ENCODE measurements around the gene GALT. TPM values are rescaled to one million over a fixed set of nuclear protein-coding genes. Genes with fewer than 3 reads are reported as not detected.

The GALT gene
- total RNA-seq, 1 donor from 2014 or later: 72.0 TPM

DNA sequence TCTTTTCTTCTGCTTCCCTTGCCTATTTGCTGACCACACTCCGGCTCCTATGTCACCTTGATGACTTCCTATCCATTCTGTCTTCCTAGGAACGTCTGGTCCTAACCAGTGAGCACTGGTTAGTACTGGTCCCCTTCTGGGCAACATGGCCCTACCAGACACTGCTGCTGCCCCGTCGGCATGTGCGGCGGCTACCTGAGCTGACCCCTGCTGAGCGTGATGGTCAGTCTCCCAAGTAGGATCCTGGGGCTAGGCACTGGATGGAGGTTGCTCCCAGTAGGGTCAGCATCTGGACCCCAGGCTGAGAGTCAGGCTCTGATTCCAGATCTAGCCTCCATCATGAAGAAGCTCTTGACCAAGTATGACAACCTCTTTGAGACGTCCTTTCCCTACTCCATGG, 2.2 kb downstream of the GALT start:
- Mint-ChIP-seq H3K36me3 (ENCODE audit: low read depth) (peaks cover 23% of the 10 kb centered on the region), H3K27me3 (ENCODE audit: insufficient read depth) (no peaks in the 10 kb centered on the region), H3K27ac (no peak overlapping the region), H3K9me3 (no peaks in the 10 kb centered on the region), H3K4me1 (ENCODE audit: low read depth) (peaks cover 44% of the 10 kb centered on the region), H3K4me3 (peak overlapping the region; percentile 96)
- intact Hi-C loops (cut with micrococcal nuclease): no loop called here
- no peak for DNase-seq (ENCODE audit: low spot score)

GRCh38 chr9:34650816-34651215, 4.3 kb downstream of the GALT start:
- Mint-ChIP-seq H3K4me1 (ENCODE audit: low read depth) (peaks cover 43% of the 10 kb centered on the region), H3K9me3 (no peaks in the 10 kb centered on the region), H3K36me3 (ENCODE audit: low read depth) (peaks cover 23% of the 10 kb centered on the region), H3K27ac (no peak overlapping the region), H3K27me3 (ENCODE audit: insufficient read depth) (no peaks in the 10 kb centered on the region), H3K4me3 (no peak overlapping the region)
- intact Hi-C loops (cut with micrococcal nuclease): no loop called here
- DNase-seq (ENCODE audit: low spot score): no peak

DNA sequence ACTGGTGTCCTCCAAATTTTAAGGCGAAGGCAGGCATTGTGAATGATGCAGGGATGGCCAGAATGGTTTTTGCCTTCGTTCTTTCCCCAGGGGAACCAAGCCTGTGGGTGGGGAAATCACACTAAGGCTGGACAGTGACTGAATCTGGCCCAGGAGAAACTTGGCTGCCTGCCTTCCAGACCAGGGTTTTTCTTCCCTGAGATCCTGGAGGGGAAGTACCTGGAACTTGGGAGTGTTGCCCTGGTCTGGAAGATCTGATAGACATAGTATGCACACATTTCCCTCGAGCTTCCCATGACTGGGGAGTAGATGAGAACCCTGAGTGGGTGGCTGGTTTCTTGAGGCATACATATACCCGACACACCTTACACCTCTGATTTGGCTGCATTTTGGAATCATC, 4.8 kb downstream of the GALT start:
- peaks cover 24% of the 10 kb centered on the region for H3K36me3 Mint-ChIP-seq (ENCODE audit: low read depth)
- no peaks in the 10 kb centered on the region for H3K27me3 Mint-ChIP-seq (ENCODE audit: insufficient read depth)
- no peak overlapping the region for H3K27ac Mint-ChIP-seq
- intact Hi-C loops (cut with micrococcal nuclease): no loop called here
- peaks cover 38% of the 10 kb centered on the region for H3K4me1 Mint-ChIP-seq (ENCODE audit: low read depth)
- H3K4me3 Mint-ChIP-seq: no peak overlapping the region
- DNase-seq (ENCODE audit: low spot score): no peak
- no peaks in the 10 kb centered on the region for H3K9me3 Mint-ChIP-seq

GRCh38 chr9:34651876-34652601, 5.6 kb downstream of the GALT start, which contains the start of gene IL11RA:
Gene IL11RA, plus strand, starts transcription at chr9:34652185. Its CDS starts 3,033 bp downstream, at chr9:34655218.
- no peak within 1 kb of the TSS for H3K4me3 Mint-ChIP-seq
- intact Hi-C loops (cut with micrococcal nuclease): no loop called here
- no peaks in the 10 kb centered on the region for H3K9me3 Mint-ChIP-seq

DNA sequence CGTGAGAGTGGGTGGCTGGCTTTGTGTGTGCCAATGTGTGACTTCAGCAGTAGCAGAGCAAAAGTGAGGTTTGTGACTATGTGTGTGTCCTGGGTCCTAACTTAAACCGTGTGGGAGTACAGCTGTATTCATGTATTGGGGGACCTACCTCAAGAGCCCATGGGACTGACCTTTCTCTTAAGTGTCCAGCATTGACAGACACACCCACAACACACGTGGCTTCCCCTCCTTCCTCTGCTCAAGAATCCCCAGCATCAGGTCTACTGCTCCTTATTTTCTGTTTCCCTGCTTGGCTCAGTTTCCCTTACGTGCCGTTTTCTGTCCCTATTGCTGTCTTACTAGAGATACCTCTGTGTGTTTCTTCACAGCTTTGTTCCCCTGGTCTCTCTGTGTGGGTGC, 6.1 kb downstream of the GALT start:
- Mint-ChIP-seq H3K9me3 (no peaks in the 10 kb centered on the region), H3K36me3 (ENCODE audit: low read depth) (peaks cover 24% of the 10 kb centered on the region), H3K27ac (peak overlapping the region; percentile 43), H3K4me1 (ENCODE audit: low read depth) (peaks cover 30% of the 10 kb centered on the region), H3K27me3 (ENCODE audit: insufficient read depth) (no peaks in the 10 kb centered on the region), H3K4me3 (no peak overlapping the region)
- no peak for DNase-seq (ENCODE audit: low spot score)
- intact Hi-C loops (cut with micrococcal nuclease): no loop called here

More at GRCh38 chr9:34651876-34652601, 5.6 kb downstream of the GALT start, which contains the start of gene IL11RA:
- Mint-ChIP-seq H3K27me3 (ENCODE audit: insufficient read depth) (no peaks in the 10 kb centered on the region), H3K4me1 (ENCODE audit: low read depth) (peaks cover 36% of the 10 kb centered on the region), H3K27ac (peak within 1 kb of the TSS; percentile 43), H3K36me3 (ENCODE audit: low read depth) (peaks cover 24% of the 10 kb centered on the region)
- no peak for DNase-seq (ENCODE audit: low spot score)

DNA sequence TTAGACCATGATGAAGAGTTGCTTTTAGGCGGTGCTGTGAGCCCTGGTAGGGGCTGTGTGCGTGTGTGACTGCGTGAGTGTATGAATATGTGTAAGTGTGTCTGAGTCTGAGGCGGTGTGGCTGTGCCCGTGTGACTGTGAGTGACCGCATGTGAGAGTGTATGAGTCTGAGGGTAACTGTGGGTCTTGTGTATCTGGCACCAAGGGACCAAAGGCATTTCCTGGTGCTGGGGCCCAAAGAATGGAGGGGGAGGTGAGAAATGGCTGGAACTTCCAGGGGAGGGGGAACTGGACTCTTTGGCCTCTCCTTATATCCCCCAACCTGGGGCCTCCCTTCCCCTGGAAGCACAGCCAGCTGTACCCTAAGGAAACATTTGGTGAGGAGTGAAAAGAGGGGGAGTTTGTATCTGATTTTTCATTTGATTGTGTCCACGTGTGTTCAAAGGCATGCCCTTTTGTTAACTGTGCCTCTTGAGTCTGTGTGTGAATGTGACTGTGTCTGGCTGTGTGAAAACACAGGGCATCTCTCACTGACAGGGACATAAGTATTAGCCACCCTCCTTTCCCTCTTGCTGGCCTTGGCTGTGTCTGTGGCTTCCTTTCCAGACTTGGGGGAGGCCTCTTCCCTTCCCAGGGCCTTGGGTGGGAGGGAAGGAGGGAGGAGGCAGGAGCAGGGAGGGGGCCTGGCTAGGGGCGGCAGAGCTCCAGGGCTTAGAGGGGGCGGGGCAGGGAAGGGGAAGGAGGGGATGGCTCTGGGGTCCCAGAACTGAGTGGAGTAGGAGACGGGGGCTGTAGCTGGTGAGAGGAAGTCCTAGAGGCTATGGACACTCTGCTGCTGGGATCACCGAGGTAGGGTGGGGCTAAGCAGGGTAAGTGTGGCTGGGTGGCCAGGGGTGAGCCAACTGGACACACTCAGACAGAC, 6.9 kb downstream of the GALT start:
- H3K27ac Mint-ChIP-seq: peak overlapping the region; percentile 43
- no peak overlapping the region for H3K4me3 Mint-ChIP-seq
- no peaks in the 10 kb centered on the region for H3K9me3 Mint-ChIP-seq
- intact Hi-C loops (cut with micrococcal nuclease): no loop called here
- peaks cover 22% of the 10 kb centered on the region for H3K4me1 Mint-ChIP-seq (ENCODE audit: low read depth)
- no peak for DNase-seq (ENCODE audit: low spot score)
- H3K36me3 Mint-ChIP-seq (ENCODE audit: low read depth): peaks cover 18% of the 10 kb centered on the region
- H3K27me3 Mint-ChIP-seq (ENCODE audit: insufficient read depth): no peaks in the 10 kb centered on the region

DNA sequence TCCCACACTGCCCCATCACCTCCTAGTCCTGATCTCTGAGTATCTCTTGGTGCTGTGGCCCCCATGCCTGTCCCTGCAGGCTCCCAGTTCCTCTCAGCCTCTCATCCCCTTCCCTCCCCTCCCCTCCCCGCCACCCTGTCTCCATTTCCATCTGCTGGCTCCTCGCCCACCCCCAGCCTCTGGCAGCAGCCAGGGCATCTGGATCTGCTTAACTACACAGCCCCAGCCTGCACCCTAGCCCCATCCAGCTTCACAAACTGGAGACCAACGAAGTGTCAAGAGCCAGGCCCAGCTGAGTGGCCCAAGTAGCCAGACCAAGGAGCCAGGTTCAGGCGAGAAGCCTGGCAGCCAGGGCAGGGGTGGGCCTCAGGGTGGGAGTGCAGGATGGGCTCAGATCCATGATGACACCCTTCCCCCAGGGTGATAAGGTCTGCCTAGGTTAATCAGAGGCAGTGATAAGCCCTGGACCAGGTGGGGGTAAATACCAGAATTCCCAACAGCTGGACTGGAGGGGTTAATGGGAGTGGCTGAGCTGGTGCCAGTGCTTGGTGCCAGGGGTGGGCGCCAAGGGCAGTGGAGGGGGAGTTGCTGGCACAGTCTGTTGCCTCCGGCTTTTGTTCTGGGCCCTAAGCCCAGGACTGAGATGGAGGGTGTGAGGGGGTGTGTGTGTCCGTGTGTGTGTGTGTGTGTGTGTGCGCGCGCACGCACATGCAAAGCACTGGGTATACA, 8.0 kb downstream of the GALT start:
- DNase-seq (ENCODE audit: low spot score): no peak
- Mint-ChIP-seq H3K36me3 (ENCODE audit: low read depth) (peaks cover 10% of the 10 kb centered on the region), H3K27me3 (ENCODE audit: insufficient read depth) (no peaks in the 10 kb centered on the region), H3K27ac (no peak overlapping the region), H3K9me3 (no peaks in the 10 kb centered on the region), H3K4me3 (no peak overlapping the region), H3K4me1 (ENCODE audit: low read depth) (peaks cover 14% of the 10 kb centered on the region)
- intact Hi-C loops (cut with micrococcal nuclease): no loop called here

- Mint-ChIP-seq H3K27me3 (ENCODE audit: insufficient read depth) (no peaks in the 10 kb centered on the region), H3K9me3 (no peaks in the 10 kb centered on the region), H3K27ac (no peak overlapping the region), H3K4me1 (ENCODE audit: low read depth) (peaks cover 12% of the 10 kb centered on the region), H3K36me3 (ENCODE audit: low read depth) (peaks cover 9% of the 10 kb centered on the region), H3K4me3 (no peak overlapping the region)
- intact Hi-C loops (cut with micrococcal nuclease): no loop called here
- DNase-seq (ENCODE audit: low spot score): no peak
Observed at GRCh38 chr9:34655394-34655793, 8.9 kb downstream of the GALT start.

DNA sequence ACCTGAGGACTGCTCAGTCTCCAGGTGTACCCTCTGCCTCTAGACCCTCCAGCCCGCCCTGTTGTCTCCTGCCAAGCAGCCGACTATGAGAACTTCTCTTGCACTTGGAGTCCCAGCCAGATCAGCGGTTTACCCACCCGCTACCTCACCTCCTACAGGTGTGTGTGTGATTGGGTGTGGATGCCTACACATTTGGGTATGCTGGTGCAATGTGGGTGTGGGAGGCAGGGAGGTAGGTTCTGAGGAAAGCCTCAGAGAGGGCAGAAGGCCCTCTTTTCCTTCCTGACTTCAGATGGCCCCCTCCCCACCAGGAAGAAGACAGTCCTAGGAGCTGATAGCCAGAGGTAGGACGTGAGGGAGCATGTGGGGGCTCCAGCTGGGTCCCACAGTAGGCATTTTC, 10.5 kb downstream of the GALT start:
- peaks cover 13% of the 10 kb centered on the region for H3K4me1 Mint-ChIP-seq (ENCODE audit: low read depth)
- H3K9me3 Mint-ChIP-seq: no peaks in the 10 kb centered on the region
- no peak for DNase-seq (ENCODE audit: low spot score)
- no peaks in the 10 kb centered on the region for H3K27me3 Mint-ChIP-seq (ENCODE audit: insufficient read depth)
- intact Hi-C loops (cut with micrococcal nuclease): no loop called here
- H3K36me3 Mint-ChIP-seq (ENCODE audit: low read depth): peaks cover 14% of the 10 kb centered on the region
- no peak overlapping the region for H3K27ac Mint-ChIP-seq
- H3K4me3 Mint-ChIP-seq: no peak overlapping the region

- Mint-ChIP-seq H3K4me1 (ENCODE audit: low read depth) (peaks cover 16% of the 10 kb centered on the region), H3K27ac (no peak overlapping the region), H3K4me3 (no peak overlapping the region), H3K27me3 (ENCODE audit: insufficient read depth) (no peaks in the 10 kb centered on the region), H3K36me3 (ENCODE audit: low read depth) (peaks cover 13% of the 10 kb centered on the region), H3K9me3 (no peaks in the 10 kb centered on the region)
- intact Hi-C loops (cut with micrococcal nuclease): no loop called here
- no peak for DNase-seq (ENCODE audit: low spot score)
Observed at GRCh38 chr9:34658461-34658860, 12.0 kb downstream of the GALT start.

DNA sequence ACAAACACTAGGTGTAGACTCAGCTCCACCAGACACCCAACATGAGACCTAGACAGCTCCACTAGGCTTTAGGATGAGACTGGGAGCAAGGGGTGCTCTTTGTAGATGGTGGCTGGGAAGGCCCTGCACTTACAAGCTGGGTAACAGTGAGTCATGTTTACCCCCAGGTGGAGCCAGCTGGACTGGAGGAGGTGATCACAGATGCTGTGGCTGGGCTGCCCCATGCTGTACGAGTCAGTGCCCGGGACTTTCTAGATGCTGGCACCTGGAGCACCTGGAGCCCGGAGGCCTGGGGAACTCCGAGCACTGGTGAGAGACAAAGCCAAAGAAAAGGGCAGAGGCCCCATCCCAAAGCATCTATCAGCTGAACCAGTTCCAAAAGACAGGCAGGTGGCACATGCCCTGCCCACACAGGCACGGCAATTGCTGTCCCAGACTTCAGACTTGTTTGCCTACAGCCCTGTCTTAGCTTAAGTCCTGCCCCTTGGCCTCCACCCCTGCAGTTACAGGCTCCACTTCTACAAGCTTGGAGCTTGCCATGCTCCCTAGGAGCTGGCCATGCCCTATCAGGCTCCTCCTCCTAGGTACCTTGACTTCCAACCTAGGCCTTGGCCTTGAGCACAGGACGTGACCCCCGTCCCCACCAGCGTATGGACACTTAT, 13.2 kb downstream of the GALT start:
- no peak for DNase-seq (ENCODE audit: low spot score)
- Mint-ChIP-seq H3K36me3 (ENCODE audit: low read depth) (peaks cover 16% of the 10 kb centered on the region), H3K9me3 (no peaks in the 10 kb centered on the region), H3K4me3 (no peak overlapping the region), H3K27ac (no peak overlapping the region), H3K27me3 (ENCODE audit: insufficient read depth) (no peaks in the 10 kb centered on the region), H3K4me1 (ENCODE audit: low read depth) (peaks cover 28% of the 10 kb centered on the region)
- intact Hi-C loops (cut with micrococcal nuclease): loop anchor here (10.0 kb wide), 1 partner anchor 415 kb away; the partner anchor contains the start of genes FANCG and VCP
